Gastroesophageal sphincter (tissue), 4 donors: ENCODE results near the gene ARIH1. TPM values are rescaled to one million over a fixed set of nuclear protein-coding genes. Genes with fewer than 3 reads are reported as not detected.

Experiments used
- ATAC-seq: fragments of 150-250 bp; one replicate; pipeline ENCODE4 v1.9.1; 2016; ENCODE audit warnings: mild to moderate bottlenecking, moderate library complexity
- H3K27ac ChIP-seq, 4 donors: fragments of 200-600 bp; sonication (generic) in 3 of 4; 1 replicate in 3 of 4; 2 replicates in 1 of 4; pipeline ENCODE4 v1.5.1; 2016 to 2019
- H3K27me3 ChIP-seq: fragments of 200-600 bp; sonication (generic); one replicate; pipeline ENCODE4 v1.5.1; 2019
- H3K36me3 ChIP-seq, 2 donors: fragments of 200-600 bp; sonication (generic); one replicate each; pipeline ENCODE4 v1.5.1; 2019; ENCODE audit warnings: control low read depth in 1 of 2
- H3K4me1 ChIP-seq, 3 donors: fragments of 200-600 bp; sonication (generic); 1 replicate in 2 of 3; 2 replicates in 1 of 3; pipeline ENCODE4 v1.5.1; 2016 to 2019; ENCODE audit warnings: control low read depth in 2 of 3
- H3K4me3 ChIP-seq, 2 donors: fragments of 200-600 bp; sonication (generic); one replicate each; pipeline ENCODE4 v1.5.1; 2019; ENCODE audit warnings: mild to moderate bottlenecking in 1 of 2, moderate library complexity in 1 of 2
- H3K9me3 ChIP-seq, 3 donors: fragments of 200-600 bp; sonication (generic); one replicate each; pipeline ENCODE4 v1.5.1; 2017 to 2019; ENCODE audit warnings: control low read depth in 2 of 3
- CTCF ChIP-seq, 4 experiments: fragments of 200-600 bp in 2 of 4; fragments of 450-650 bp in 2 of 4; sonication (generic) in 1 of 4; IDR thresholded peaks; one replicate each; pipeline ENCODE4 v1.5.1; 2017 to 2019; ENCODE audit warnings: antibody characterized with exemption in 4 of 4, mild to moderate bottlenecking in 2 of 4, moderate library complexity in 2 of 4
- EP300 ChIP-seq: sonication (generic); formaldehyde crosslinking; IDR thresholded peaks from one replicate; pipeline ENCODE4 v1.6.1; 2017; ENCODE audit warnings: antibody characterized with exemption, mild to moderate bottlenecking
- POLR2A ChIP-seq, 2 donors: fragments of 450-650 bp; IDR thresholded peaks; one replicate each; pipeline ENCODE4 v1.6.1; 2017; ENCODE audit warnings: antibody characterized with exemption in 2 of 2, mild to moderate bottlenecking in 2 of 2, moderate library complexity in 1 of 2
- POLR2AphosphoS5 ChIP-seq: sonication (generic); formaldehyde crosslinking; IDR thresholded peaks from one replicate; pipeline ENCODE4 v1.6.1; 2017; ENCODE audit warnings: antibody characterized with exemption
- WGBS, 2 donors: methylation state at CpG; one replicate each; pipeline ENCODE4 v1.1.5; 2018; ENCODE audit warnings: low coverage in 1 of 2; 5-methylcytosine and 5-hydroxymethylcytosine counted together
- total RNA-seq, 4 donors: library from RNA; depleted of rRNA; stranded (reverse); fragments of >200 nt; gene quantifications; one replicate each; pipeline ENCODE4 v1.1.0, GENCODE V29; 2016

Gene ARIH1
- total RNA-seq, 4 donors from 2014 or later, result 45.4 to 65.3 (median 56.4) TPM

GRCh38 chr15:72464251-72464650, 9.9 kb upstream of the ARIH1 start:
- Histone ChIP-seq H3K27me3 (no peaks in the 10 kb centered on the region), H3K27ac (no peak overlapping the region), H3K4me1 (peaks cover 0 to 6% (median 0%) of the 10 kb centered on the region in 3 donors), H3K36me3 (no peaks in the 10 kb centered on the region), H3K9me3 (no peaks in the 10 kb centered on the region), H3K4me3 (no peak overlapping the region)
- no peak for ATAC-seq
- WGBS, 2 donors, result 78 to 93% methylated on average over 3 to 7 of the region's 7 CpGs
- TF ChIP-seq POLR2AphosphoS5 (no peak), CTCF (IDR thresholded peaks at IDR 0.05) (no peak), EP300 (no peak), POLR2A (IDR thresholded peaks at IDR 0.05) (no peak)

GRCh38 chr15:72468103-72468502, 6.0 kb upstream of the ARIH1 start:
- Histone ChIP-seq H3K9me3 (no peaks in the 10 kb centered on the region), H3K4me3 (no peak overlapping the region), H3K27me3 (no peaks in the 10 kb centered on the region), H3K27ac (no peak overlapping the region), H3K36me3 (peaks cover 0 to 11% of the 10 kb centered on the region in 2 donors), H3K4me1 (peaks cover 3 to 9% (median 9%) of the 10 kb centered on the region in 3 donors)
- TF ChIP-seq CTCF (IDR thresholded peaks at IDR 0.05), result no peak
- TF ChIP-seq POLR2A (IDR thresholded peaks at IDR 0.05), result no peak
- no peak for ATAC-seq
- WGBS, 2 donors, result 83 to 97% methylated on average over 2 to 3 of the region's 3 CpGs

GRCh38 chr15:72472992-72473610, 1.0 kb upstream of the ARIH1 start:
- TF ChIP-seq POLR2AphosphoS5 (no peak), CTCF (IDR thresholded peaks at IDR 0.05) (peak in 2 of 4 experiments; percentile 10 to 19)

GRCh38 chr15:72474466-72474911, 359 bp downstream of the ARIH1 start:
- Histone ChIP-seq H3K4me1 (peaks cover 4 to 55% (median 30%) of the 10 kb centered on the region in 3 donors), H3K9me3 (no peaks in the 10 kb centered on the region), H3K27ac (peak overlapping the region; percentile 93 to 100 (median 98)), H3K36me3 (peaks cover 0 to 19% of the 10 kb centered on the region in 2 donors), H3K27me3 (no peaks in the 10 kb centered on the region), H3K4me3 (peak overlapping the region; percentile 73 to 95)
- WGBS, 2 donors, result no CpG with 5 or more reads among the region's 67 CpGs
- peak; percentile 59 for ATAC-seq
- no peak for TF ChIP-seq POLR2AphosphoS5
- no peak for TF ChIP-seq CTCF (IDR thresholded peaks at IDR 0.05)
- TF ChIP-seq POLR2A (IDR thresholded peaks at IDR 0.05), result no peak
- no peak for TF ChIP-seq EP300

More at GRCh38 chr15:72472992-72473610, 1.0 kb upstream of the ARIH1 start:
- Histone ChIP-seq H3K4me3 (peak overlapping the region; percentile 73 to 95), H3K27ac (peak overlapping the region; percentile 93 to 100 (median 98)), H3K4me1 (peaks cover 4 to 41% (median 28%) of the 10 kb centered on the region in 3 donors), H3K9me3 (no peaks in the 10 kb centered on the region), H3K36me3 (peaks cover 0 to 15% of the 10 kb centered on the region in 2 donors), H3K27me3 (no peaks in the 10 kb centered on the region)
- 41 to 56% methylated on average over 4 of the region's 4 CpGs for WGBS, 2 donors
- ATAC-seq, result no peak
